NCI-H2107 (cell line): Measurements from ENCODE around the gene CHST9.
"Not testable (repeated sequence)": the region's sequence is repeated elsewhere in the genome, so short reads cannot be mapped to it uniquely, and the experiment has no call there.

Source experiments
- DNase-seq: peaks from one replicate; lab custom pipeline; 2025; lab: John Stamatoyannopoulos, UW

CHST9 gene

GRCh38 chr18:27004056-27004829 is 180.9 kb downstream of the CHST9 start:
- no peak for DNase-seq

- no peak for DNase-seq
These were observed 185.3 kb downstream of the CHST9 start for GRCh38 chr18:26999797-27000196.

- no peak for DNase-seq
These were observed 191.5 kb downstream of the CHST9 start for GRCh38 chr18:26993568-26993967.

- DNase-seq = no peak
These were observed 192.2 kb downstream of the CHST9 start for GRCh38 chr18:26992926-26993325.

- no peak for DNase-seq
These were observed 195.3 kb downstream of the CHST9 start for GRCh38 chr18:26989842-26990241.

- DNase-seq = no peak
These were observed 203.6 kb downstream of the CHST9 start for GRCh38 chr18:26981360-26982082.

GRCh38 chr18:26978812-26979341 is 206.2 kb downstream of the CHST9 start:
- no peak for DNase-seq

- DNase-seq = no peak
These were observed 207.3 kb downstream of the CHST9 start for GRCh38 chr18:26977781-26978180.

GRCh38 chr18:26976206-26976605 is 208.9 kb downstream of the CHST9 start:
- no peak for DNase-seq

- not testable (repeated sequence) for DNase-seq
These were observed 212.6 kb downstream of the CHST9 start for GRCh38 chr18:26972549-26972948.

GRCh38 chr18:26971409-26971808 is 213.7 kb downstream of the CHST9 start:
- DNase-seq = no peak

GRCh38 chr18:26970637-26971036 is 214.5 kb downstream of the CHST9 start:
- no peak for DNase-seq

- no peak for DNase-seq
These were observed 219.9 kb downstream of the CHST9 start for GRCh38 chr18:26965206-26965605.

- DNase-seq = no peak
These were observed 221.8 kb downstream of the CHST9 start for GRCh38 chr18:26963292-26963691.

- no peak for DNase-seq
These were observed 223.3 kb downstream of the CHST9 start for GRCh38 chr18:26961839-26962238.

GRCh38 chr18:26960911-26961310 is 224.2 kb downstream of the CHST9 start:
- no peak for DNase-seq

- no peak for DNase-seq
These were observed 228.2 kb downstream of the CHST9 start for GRCh38 chr18:26956863-26957262.

- no peak for DNase-seq
These were observed 236.4 kb downstream of the CHST9 start for GRCh38 chr18:26948703-26949102.

- no peak for DNase-seq
These were observed 241.2 kb downstream of the CHST9 start for GRCh38 chr18:26943906-26944305.

- no peak for DNase-seq
These were observed 243.5 kb downstream of the CHST9 start for GRCh38 chr18:26941584-26941983.

GRCh38 chr18:26940744-26941398 is 244.2 kb downstream of the CHST9 start:
- DNase-seq = no peak

- no peak for DNase-seq
These were observed 253.4 kb downstream of the CHST9 start for GRCh38 chr18:26931659-26932058.

GRCh38 chr18:26930630-26931029 is 254.5 kb downstream of the CHST9 start:
- no peak for DNase-seq
